GM21529 (cell line): ENCODE data around the gene USP12.
"Not testable (repeated sequence)": the region's sequence is repeated elsewhere in the genome, so short reads cannot be mapped to it uniquely, and the experiment has no call there.

Source experiments
- ATAC-seq: cut with Tn5 transposase; IDR thresholded peaks from one replicate; pipeline ENCODE4 v1.9.1; 2021; ENCODE audit not compliant: unreplicated experiment

Gene USP12

GRCh38 chr13:27151798-27152599, 19.6 kb downstream of the USP12 start:
- ATAC-seq, result no peak

- no peak for ATAC-seq
These were observed 21.9 kb downstream of the USP12 start for GRCh38 chr13:27149702-27150101.

DNA sequence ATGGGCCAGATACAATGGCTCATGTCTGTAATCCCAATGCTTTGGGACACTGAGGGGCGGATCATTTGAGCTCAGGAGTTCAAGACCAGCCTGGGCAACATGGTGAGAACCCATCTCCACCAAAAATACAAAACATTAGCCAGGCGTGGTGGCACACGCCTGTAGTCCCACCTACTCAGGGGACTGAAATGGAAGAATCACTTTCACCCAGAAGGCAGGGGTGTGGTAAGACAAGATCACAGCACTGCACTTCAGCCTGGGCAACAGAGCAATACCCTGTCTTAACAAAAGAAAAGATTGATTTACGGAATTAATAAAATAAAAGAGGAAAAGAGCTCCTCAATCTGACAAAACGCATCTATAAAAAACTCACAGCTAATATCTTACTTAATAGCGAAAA, 22.7 kb downstream of the USP12 start:
- no peak for ATAC-seq

DNA sequence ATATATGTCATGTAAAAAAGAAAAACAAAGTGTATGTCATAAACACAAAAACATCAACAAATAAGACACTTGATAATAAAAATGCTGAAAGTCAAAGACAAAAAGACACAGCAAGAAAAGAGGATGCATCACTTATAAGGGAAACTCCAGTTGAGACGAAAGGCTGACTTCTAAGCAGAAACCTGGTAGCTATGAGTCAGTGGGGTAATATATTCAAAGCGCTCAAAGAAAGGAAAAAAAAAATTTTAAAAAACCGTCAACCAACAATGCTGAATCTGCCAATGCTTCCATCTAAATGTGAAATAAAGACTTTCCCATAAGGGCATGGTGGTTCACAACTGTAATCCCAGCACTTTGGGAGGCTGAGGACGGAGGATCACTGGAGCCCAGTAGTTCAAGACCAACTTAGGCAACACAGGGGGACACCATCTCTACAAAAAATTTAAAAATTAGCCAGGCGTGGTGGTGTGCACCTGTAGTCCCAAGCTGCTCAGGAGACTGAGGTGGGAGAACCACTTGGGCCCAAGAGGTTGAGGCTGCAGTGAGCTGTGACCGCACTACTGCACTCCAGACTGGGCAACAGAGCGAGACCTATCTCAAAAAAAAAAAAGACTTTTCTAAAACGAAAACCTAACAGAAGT, 24.0 kb downstream of the USP12 start:
- peak; percentile 62 for ATAC-seq

GRCh38 chr13:27141746-27142145, 29.9 kb downstream of the USP12 start:
- no peak for ATAC-seq

- ATAC-seq, result not testable (repeated sequence)
These were observed 30.5 kb downstream of the USP12 start for GRCh38 chr13:27141159-27141558.

DNA sequence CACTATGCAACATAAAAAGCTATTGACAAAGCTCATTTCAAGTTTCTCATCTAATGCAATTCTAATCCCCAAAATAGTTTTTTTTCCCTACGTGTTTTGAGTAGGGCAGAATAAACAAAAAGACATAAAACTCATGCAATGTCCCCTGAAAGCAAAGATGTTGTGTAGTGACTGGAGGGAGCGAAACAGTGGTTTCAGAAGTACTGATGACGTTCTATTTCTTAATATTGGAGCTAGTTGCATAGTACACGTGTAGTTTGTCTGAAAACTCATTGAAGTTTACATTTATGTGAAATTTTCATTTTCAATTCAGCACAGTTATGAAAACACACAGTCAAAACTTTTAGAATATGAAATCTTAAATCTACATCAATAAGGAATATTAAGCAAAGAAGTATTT, 31.6 kb downstream of the USP12 start:
- no peak for ATAC-seq

- no peak for ATAC-seq
These were observed 32.0 kb downstream of the USP12 start for GRCh38 chr13:27139565-27139964.

DNA sequence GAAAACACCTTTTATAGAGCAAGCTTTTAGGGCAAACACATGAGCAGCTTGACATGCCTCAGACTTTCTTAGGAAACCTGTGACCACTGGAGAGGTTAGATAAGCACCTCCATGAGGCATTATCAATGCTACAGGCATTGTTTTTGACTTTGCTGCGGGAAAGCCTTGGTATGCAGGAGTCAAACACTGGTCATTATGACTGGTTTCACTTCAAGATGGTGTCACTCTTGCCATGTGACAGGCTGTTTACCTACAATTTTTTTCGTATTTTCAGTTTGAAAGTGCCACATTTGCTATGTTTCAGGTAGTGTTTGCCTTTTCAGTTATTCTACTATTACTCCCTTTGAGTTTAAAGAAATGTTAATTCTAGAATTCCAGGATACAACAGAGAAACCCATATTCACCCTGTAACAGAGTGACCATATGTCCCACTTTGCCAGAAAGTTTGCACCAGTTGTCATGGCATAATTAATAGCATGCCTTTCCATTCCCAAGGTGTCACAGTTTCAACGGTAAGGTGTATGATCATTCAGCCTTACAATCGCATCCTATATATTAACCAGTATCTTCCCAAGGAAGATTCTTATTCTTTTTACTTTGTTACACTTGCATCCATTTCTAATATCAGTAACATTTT, 33.0 kb downstream of the USP12 start:
- no peak for ATAC-seq

GRCh38 chr13:27137759-27138158, 33.9 kb downstream of the USP12 start:
- no peak for ATAC-seq

GRCh38 chr13:27135023-27135422, 36.6 kb downstream of the USP12 start:
- no peak for ATAC-seq

DNA sequence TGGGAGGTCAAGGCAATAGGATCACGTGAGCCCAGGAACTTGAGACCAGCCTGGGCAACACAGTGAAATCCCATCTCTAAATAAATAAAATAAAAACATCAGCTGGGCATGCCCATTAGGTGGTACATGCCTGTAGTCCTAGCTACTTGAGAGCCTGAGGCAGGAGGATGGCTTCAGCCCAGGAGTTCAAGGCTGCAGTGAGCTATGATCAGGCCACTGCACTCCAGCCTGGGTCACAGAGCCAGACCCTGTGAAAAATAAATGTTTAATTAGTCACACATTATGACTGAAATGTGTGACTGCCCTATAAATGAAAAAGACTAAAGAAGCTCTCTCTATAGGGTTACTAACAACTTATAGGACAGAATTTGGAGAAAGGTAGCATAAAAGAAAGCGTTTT, 37.7 kb downstream of the USP12 start:
- ATAC-seq, result no peak

- peak; percentile 29 for ATAC-seq
These were observed 39.1 kb downstream of the USP12 start for GRCh38 chr13:27132538-27132937.

DNA sequence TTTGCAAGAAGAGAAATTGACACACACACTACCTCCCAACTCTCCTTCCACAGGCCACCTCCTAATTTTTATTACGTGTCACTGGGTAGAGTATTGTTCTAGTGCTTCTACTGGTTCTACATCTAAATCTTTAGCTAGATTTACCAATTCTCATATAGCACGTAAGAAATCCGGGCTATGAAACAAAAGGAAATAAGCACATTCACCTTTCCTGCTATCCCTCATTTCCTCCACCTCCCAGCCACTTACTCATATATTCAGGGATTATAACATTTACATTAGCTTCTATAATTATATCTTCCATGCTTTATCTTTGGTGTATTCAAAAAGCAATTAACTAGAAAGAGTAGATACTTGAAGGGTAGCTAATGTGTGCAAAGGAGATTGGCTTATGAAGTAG, 39.7 kb downstream of the USP12 start:
- no peak for ATAC-seq

DNA sequence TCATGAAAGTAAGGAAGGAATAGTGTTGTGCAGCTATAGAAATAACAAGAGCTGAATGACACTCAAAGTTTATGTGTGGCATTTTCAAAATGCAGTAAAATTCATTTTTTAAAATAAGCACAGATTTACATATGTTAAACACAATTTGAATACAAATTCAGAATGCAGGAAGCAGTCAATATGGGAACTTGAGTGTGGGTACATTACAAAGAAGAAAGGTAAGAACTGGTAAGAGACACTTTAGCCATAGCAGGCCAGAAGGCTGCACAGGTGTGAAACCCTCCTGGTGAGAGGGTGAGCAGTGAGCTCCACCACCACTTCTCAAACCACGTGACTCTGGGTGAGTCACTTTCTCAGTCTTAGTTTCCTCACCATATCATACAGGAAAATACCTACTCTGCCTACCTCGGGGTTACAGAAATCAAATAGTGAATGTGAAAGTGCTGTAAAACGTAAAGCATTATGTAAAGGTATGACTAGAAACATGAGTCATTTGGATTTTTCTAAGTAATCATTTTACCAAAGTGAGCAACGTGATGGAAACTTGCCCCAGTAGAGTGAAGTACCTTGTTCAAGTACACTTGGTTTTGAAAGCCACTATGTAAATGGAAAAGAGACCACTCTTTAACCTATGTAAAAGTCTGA, 40.5 kb downstream of the USP12 start:
- ATAC-seq, result peak; percentile 86

- ATAC-seq, result no peak
These were observed 41.2 kb downstream of the USP12 start for GRCh38 chr13:27130223-27130978.

DNA sequence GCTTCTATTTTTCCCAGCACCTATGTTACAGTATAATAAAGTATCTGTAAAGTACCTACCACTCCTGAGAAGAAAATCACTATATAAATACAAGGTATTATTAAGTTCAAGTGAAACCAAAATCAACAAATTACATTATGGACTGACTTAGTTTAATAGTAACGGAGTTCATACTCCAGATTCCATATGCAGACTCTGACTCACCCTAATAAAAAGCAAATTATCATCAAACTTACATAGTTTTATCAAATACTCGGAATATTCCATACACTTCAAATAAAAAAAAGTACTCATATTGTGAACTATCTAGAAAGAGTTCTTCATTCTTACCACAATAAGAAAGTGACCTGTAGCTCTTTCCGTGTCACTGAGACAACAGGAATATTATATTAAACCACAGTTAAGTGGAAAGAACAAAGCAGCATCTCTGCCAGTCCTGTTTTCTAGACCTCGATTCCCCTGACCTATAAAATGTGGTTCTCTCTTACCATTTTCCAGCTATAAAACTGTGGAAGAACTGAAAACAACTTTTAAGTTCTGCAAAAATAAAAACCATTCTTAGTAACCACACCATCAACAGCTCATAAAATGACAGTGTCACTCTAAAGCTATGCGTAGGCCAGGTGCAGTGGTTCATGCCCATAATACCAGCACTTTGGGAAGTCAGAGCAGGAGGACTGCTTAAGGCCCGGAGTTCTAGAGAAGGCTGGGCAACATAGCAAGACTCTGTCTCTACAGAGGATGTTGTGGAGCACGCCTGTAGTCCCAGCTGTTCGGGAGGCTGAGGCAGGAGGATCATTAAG, 42.6 kb downstream of the USP12 start:
- ATAC-seq, result no peak

- no peak for ATAC-seq
These were observed 44.8 kb downstream of the USP12 start for GRCh38 chr13:27126859-27127258.

- no peak for ATAC-seq
These were observed 46.0 kb downstream of the USP12 start for GRCh38 chr13:27125357-27126282.
